ENCODE data around the gene PIN1. TPM values are rescaled to one million over a fixed set of nuclear protein-coding genes. Genes with fewer than 3 reads are reported as not detected.

The PIN1 gene
- total and polyA plus RNA-seq, 12 donors = 28.5 to 177 (median 114) TPM

GRCh38 chr19:9850235-9850959 is 15.3 kb downstream of the PIN1 start:
- peaks cover 6 to 10% of the 10 kb centered on the region in 2 donors for H3K4me1 ChIP-seq (replicated peaks in 1 of 2)
- WGBS, 4 donors = 62 to 77% (median 72%) methylated on average over 12 to 19 of the region's 19 CpGs
- no peak for DNase-seq
- intact Hi-C loops (cut with DNase I) = no loop called here
- peaks cover 0 to 14% of the 10 kb centered on the region in 2 donors for H3K36me3 ChIP-seq (replicated peaks in 1 of 2)
- no peak overlapping the region for H3K27ac ChIP-seq
- H3K9me3 ChIP-seq (replicated peaks in 1 of 3) = no peaks in the 10 kb centered on the region
- no peak overlapping the region for H3K4me3 ChIP-seq
- H3K27me3 ChIP-seq = no peaks in the 10 kb centered on the region
- TF ChIP-seq POLR2A (IDR thresholded peaks at IDR 0.05) (no peak), CTCF (IDR thresholded peaks at IDR 0.05) (no peak)

- H3K4me3 ChIP-seq = no peak overlapping the region
- H3K36me3 ChIP-seq (replicated peaks in 1 of 2) = no peaks in the 10 kb centered on the region
- DNase-seq = no peak
- H3K27ac ChIP-seq = no peak overlapping the region
- no peaks in the 10 kb centered on the region for H3K9me3 ChIP-seq (replicated peaks in 1 of 3)
- 96 to 98% (median 97%) methylated on average over 24 to 38 of the region's 38 CpGs for WGBS, 4 donors
- H3K27me3 ChIP-seq = no peaks in the 10 kb centered on the region
- no peaks in the 10 kb centered on the region for H3K4me1 ChIP-seq (replicated peaks in 1 of 2)
- TF ChIP-seq POLR2A (IDR thresholded peaks at IDR 0.05) = no peak
- TF ChIP-seq CTCF (IDR thresholded peaks at IDR 0.05) = no peak
- intact Hi-C loops (cut with DNase I) = no loop called here
Measured at GRCh38 chr19:9854282-9854846, 19.2 kb downstream of the PIN1 start.

GRCh38 chr19:9856609-9857008 is 21.5 kb downstream of the PIN1 start:
- Histone ChIP-seq H3K4me3 (no peak overlapping the region), H3K36me3 (replicated peaks in 1 of 2) (no peaks in the 10 kb centered on the region), H3K27me3 (no peaks in the 10 kb centered on the region), H3K9me3 (replicated peaks in 1 of 3) (no peaks in the 10 kb centered on the region), H3K27ac (no peak overlapping the region), H3K4me1 (replicated peaks in 1 of 2) (no peaks in the 10 kb centered on the region)
- WGBS, 4 donors = 91 to 97% (median 96%) methylated on average over 5 to 9 of the region's 9 CpGs
- DNase-seq = no peak
- intact Hi-C loops (cut with DNase I) = no loop called here
- TF ChIP-seq POLR2A (IDR thresholded peaks at IDR 0.05) (no peak), CTCF (IDR thresholded peaks at IDR 0.05) (no peak)

- no peaks in the 10 kb centered on the region for H3K4me1 ChIP-seq (replicated peaks in 1 of 2)
- H3K27me3 ChIP-seq = no peaks in the 10 kb centered on the region
- no peak overlapping the region for H3K4me3 ChIP-seq
- intact Hi-C loops (cut with DNase I) = no loop called here
- no peak for DNase-seq
- TF ChIP-seq CTCF (IDR thresholded peaks at IDR 0.05) = no peak
- TF ChIP-seq POLR2A (IDR thresholded peaks at IDR 0.05) = no peak
- H3K27ac ChIP-seq = no peak overlapping the region
- 92 to 96% (median 94%) methylated on average over 8 to 13 of the region's 13 CpGs for WGBS, 4 donors
- H3K9me3 ChIP-seq (replicated peaks in 1 of 3) = no peaks in the 10 kb centered on the region
- H3K36me3 ChIP-seq (replicated peaks in 1 of 2) = no peaks in the 10 kb centered on the region
Measured at GRCh38 chr19:9857076-9857721, 22.1 kb downstream of the PIN1 start.
